Measurements from ENCODE around the gene HOXB13.

Gene HOXB13

GRCh38 chr17:48701864-48702532, 26.6 kb downstream of the HOXB13 start:
- DNase-seq = no peak

- no peak for DNase-seq
Observed at GRCh38 chr17:48693178-48693577, 35.4 kb downstream of the HOXB13 start.

GRCh38 chr17:48692049-48692448, 36.5 kb downstream of the HOXB13 start:
- no peak for DNase-seq

- no peak for DNase-seq
Observed at GRCh38 chr17:48690655-48691054, 37.9 kb downstream of the HOXB13 start.

GRCh38 chr17:48681609-48682008, 46.9 kb downstream of the HOXB13 start:
- no peak for DNase-seq

- DNase-seq = no peak
Observed at GRCh38 chr17:48679385-48680096, 49.0 kb downstream of the HOXB13 start.

- peak; percentile 89 for DNase-seq
Observed at GRCh38 chr17:48678141-48678971, 50.2 kb downstream of the HOXB13 start.

- DNase-seq = no peak
Observed at GRCh38 chr17:48676963-48677558, 51.5 kb downstream of the HOXB13 start.

Measured in activated effector memory CD4-positive, alpha-beta T cell treated with anti-CD3 and anti-CD28 coated beads, Interleukin-2, amount 50 U/mL, for 16 hours (primary cell).